ENCODE data around the gene OTUD5. TPM values are rescaled to one million over a fixed set of nuclear protein-coding genes. Genes with fewer than 3 reads are reported as not detected.

Gene OTUD5
- total and polyA plus RNA-seq, 12 donors, result 39.4 to 79.5 (median 53.8) TPM

DNA sequence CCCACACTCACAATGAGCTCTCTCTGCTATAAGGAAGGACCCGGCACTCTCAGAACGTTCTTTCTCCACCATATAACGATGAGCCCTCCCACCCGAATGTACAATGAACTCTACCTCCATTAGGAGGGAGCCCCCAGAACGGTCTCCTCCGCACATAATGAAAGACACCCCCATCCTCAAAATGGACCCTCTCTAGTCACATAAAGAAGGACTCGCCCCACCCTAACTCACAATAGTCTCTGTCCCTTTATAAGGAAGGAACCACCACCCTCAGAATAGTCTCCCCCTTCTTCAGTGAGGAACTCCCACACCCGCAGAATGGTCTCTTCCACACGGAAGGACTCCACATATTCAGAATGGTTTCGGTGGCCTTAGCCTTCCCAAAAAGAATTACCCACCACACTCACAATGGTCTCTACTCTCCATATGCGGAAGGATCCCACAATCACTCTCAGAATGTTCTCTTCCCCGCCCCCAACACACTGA lies 46.4 kb downstream of the OTUD5 start:
- 0 to 33% (median 11%) methylated on average over 11 to 12 of the region's 12 CpGs for WGBS, 4 donors
- Histone ChIP-seq H3K36me3 (replicated peaks in 1 of 2) (no peaks in the 10 kb centered on the region), H3K9me3 (replicated peaks in 1 of 3) (no peaks in the 10 kb centered on the region), H3K27ac (peak overlapping the region in 2 of 5 donors; percentile 79 to 87), H3K4me1 (replicated peaks in 1 of 2) (peaks cover 0 to 5% of the 10 kb centered on the region in 2 donors), H3K27me3 (no peaks in the 10 kb centered on the region), H3K4me3 (peak overlapping the region in 3 of 4 donors; percentile 21 to 82 (median 27))
- TF ChIP-seq, protein P1, sequence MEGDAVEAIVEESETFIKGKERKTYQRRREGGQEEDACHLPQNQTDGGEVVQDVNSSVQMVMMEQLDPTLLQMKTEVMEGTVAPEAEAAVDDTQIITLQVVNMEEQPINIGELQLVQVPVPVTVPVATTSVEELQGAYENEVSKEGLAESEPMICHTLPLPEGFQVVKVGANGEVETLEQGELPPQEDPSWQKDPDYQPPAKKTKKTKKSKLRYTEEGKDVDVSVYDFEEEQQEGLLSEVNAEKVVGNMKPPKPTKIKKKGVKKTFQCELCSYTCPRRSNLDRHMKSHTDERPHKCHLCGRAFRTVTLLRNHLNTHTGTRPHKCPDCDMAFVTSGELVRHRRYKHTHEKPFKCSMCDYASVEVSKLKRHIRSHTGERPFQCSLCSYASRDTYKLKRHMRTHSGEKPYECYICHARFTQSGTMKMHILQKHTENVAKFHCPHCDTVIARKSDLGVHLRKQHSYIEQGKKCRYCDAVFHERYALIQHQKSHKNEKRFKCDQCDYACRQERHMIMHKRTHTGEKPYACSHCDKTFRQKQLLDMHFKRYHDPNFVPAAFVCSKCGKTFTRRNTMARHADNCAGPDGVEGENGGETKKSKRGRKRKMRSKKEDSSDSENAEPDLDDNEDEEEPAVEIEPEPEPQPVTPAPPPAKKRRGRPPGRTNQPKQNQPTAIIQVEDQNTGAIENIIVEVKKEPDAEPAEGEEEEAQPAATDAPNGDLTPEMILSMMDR (IDR thresholded peaks at IDR 0.05), result no peak
- TF ChIP-seq POLR2A (IDR thresholded peaks at IDR 0.05), result no peak
- intact Hi-C loops (cut with DNase I), result no loop called here
- DNase-seq, result peak in 1 of 7 donors; percentile 21

DNA sequence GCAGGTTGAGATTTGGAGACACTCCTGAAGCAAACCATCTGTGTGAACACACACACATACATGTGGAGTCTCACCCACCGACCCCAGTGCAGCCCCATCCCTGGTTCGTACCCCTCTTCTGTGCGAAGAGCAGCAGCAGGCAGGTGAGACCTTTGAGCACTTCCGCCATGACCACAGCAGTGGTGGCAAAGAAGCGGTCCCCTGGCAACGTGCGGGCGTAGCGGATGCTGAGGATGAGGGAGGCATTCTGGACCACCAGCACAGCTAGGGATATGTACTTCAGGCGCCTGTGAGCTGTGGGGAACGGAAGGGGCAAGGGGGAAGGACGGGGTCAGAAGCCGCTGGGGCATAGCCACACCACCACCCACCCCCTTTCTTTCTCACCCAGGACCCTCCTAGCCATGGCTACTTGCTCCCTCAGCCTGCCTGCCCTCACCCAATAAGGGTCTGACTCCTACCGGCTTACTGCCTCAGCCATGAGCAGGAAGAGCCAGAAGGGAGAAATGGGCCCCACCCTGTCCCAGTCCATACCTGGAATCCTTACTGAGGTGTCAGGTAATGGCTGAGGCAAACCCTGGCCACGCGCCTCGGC lies 47.6 kb downstream of the OTUD5 start:
- Histone ChIP-seq H3K36me3 (replicated peaks in 1 of 2) (peaks cover 0 to 5% of the 10 kb centered on the region in 2 donors), H3K9me3 (replicated peaks in 1 of 3) (no peaks in the 10 kb centered on the region), H3K27ac (no peak overlapping the region), H3K4me1 (replicated peaks in 1 of 2) (peaks cover 0 to 5% of the 10 kb centered on the region in 2 donors), H3K4me3 (no peak overlapping the region), H3K27me3 (no peaks in the 10 kb centered on the region)
- TF ChIP-seq, protein P1 (IDR thresholded peaks at IDR 0.05), result no peak
- no peak for TF ChIP-seq POLR2A (IDR thresholded peaks at IDR 0.05)
- DNase-seq, result no peak
- WGBS, 4 donors, result 87 to 90% (median 90%) methylated on average over 9 to 17 of the region's 17 CpGs
- intact Hi-C loops (cut with DNase I), result loop anchor here in 1 of 2 donors (10.0 kb wide), 1 partner anchor 115 kb away; no protein-coding TSS in a partner anchor

DNA sequence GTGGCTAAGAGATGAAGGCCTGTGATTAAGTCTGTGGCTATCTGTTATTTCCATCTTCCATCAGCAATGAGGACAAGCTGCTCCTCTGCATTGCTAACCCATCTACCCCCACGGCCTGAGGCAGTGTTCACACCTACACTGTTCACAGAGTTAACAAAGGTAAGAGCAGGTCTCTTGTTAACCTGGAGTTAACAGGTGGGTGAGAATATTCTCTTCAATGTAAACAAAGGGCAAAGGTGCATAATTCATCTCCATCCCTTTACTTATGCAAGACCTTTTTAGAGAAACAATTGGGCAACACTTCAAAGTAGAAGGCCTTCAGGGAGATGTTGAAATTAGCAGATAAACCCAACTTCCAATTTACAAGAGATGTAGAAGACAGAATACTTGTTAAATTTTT lies 48.8 kb downstream of the OTUD5 start:
- intact Hi-C loops (cut with DNase I), result loop anchor here in 1 of 2 donors (10.0 kb wide), 1 partner anchor 114 kb away; no protein-coding TSS in a partner anchor
- WGBS, 4 donors, result 38 to 100% (median 68%) methylated on average over 1 of the region's 1 CpG
- TF ChIP-seq, protein P1 (IDR thresholded peaks at IDR 0.05), result no peak
- TF ChIP-seq POLR2A (IDR thresholded peaks at IDR 0.05), result no peak
- Histone ChIP-seq H3K9me3 (replicated peaks in 1 of 3) (no peaks in the 10 kb centered on the region), H3K4me3 (no peak overlapping the region), H3K36me3 (replicated peaks in 1 of 2) (peaks cover 0 to 5% of the 10 kb centered on the region in 2 donors), H3K27ac (no peak overlapping the region), H3K27me3 (no peaks in the 10 kb centered on the region), H3K4me1 (replicated peaks in 1 of 2) (peaks cover 0 to 5% of the 10 kb centered on the region in 2 donors)
- DNase-seq, result no peak

DNA sequence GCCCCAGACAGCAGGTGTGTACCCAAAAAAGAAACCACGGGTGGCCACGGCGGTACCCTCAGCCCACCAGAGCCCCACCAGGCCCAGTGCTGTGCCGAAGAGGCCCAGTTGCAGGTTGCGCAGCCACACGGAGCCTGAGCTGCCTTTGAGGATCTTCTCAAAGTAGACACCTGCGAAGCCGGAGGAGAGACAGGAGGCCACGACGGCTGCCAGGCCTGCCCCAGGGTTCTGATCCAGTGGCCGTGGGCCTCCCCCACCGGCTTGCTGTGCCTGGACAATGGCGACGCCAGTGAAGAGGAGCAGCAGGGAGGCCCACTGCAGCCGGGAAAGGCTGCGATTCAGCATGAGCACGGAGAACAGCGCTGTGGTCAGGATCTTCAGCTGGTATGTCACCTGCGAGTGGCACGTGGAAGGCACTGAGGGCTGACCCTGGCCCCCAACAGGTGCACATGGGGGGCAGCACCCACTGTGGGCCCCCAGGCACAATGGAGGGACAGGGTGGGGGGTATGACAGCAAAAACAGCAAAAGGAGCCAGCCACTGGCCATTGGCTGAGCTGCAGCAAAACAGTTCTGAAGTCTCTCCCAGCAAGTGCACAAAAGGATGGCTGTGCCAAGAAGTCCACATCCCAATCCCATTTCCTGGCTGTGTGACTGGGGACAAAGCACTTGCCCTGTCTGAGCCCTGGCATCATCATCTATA lies 52.2 kb downstream of the OTUD5 start:
- 83 to 98% (median 94%) methylated on average over 10 to 20 of the region's 20 CpGs for WGBS, 4 donors
- Histone ChIP-seq H3K4me1 (replicated peaks in 1 of 2) (no peaks in the 10 kb centered on the region), H3K27me3 (no peaks in the 10 kb centered on the region), H3K27ac (no peak overlapping the region), H3K4me3 (no peak overlapping the region), H3K36me3 (replicated peaks in 1 of 2) (peaks cover 0 to 24% of the 10 kb centered on the region in 2 donors), H3K9me3 (replicated peaks in 1 of 3) (no peaks in the 10 kb centered on the region)
- DNase-seq, result no peak
- TF ChIP-seq, protein P1 (IDR thresholded peaks at IDR 0.05), result no peak
- TF ChIP-seq POLR2A (IDR thresholded peaks at IDR 0.05), result no peak
- intact Hi-C loops (cut with DNase I), result loop anchor here in 1 of 2 donors (10.0 kb wide), 1 partner anchor 110 kb away; no protein-coding TSS in a partner anchor

All from adrenal gland (tissue), 12 donors.